OCI-LY1 (cell line): ENCODE measurements around the gene TMEM256.

Experiments
- H2AFZ ChIP-seq: fragments of 200-600 bp; sonication (generic), shearing (Covaris generic); 2 replicates; pipeline ENCODE4 v1.6.0; 2014; ENCODE audit warnings: antibody characterized with exemption, mild to moderate bottlenecking, low read length
- H3F3A ChIP-seq: fragments of 200-600 bp; sonication (generic), shearing (Covaris generic); 2 replicates; pipeline ENCODE4 v1.6.0; 2014; ENCODE audit warnings: mild to moderate bottlenecking, antibody characterized with exemption, low read length, moderate library complexity; ENCODE audit not compliant: insufficient read depth
- H3K27ac ChIP-seq: fragments of 200-600 bp; sonication (generic); 2 replicates; pipeline ENCODE4 v1.5.1; 2014; ENCODE audit warnings: low read length, mixed run types, mild to moderate bottlenecking, low read depth; ENCODE audit not compliant: poor library complexity, severe bottlenecking
- H3K27me3 ChIP-seq: fragments of 200-600 bp; sonication (generic); 2 replicates; pipeline ENCODE4 v1.6.0; 2014; ENCODE audit warnings: antibody characterized with exemption, mild to moderate bottlenecking, low read length, moderate library complexity; ENCODE audit not compliant: insufficient read depth
- H3K36me3 ChIP-seq: fragments of 200-600 bp; sonication (generic); 2 replicates; pipeline ENCODE4 v1.6.1; 2014; ENCODE audit warnings: mild to moderate bottlenecking, antibody characterized with exemption, low read length, moderate library complexity, mixed read lengths; ENCODE audit not compliant: insufficient read depth
- H3K4me1 ChIP-seq: fragments of 200-600 bp; sonication (generic); 2 replicates; pipeline ENCODE4 v1.5.1; 2014; ENCODE audit warnings: mild to moderate bottlenecking, low read length, moderate library complexity; ENCODE audit not compliant: insufficient read depth, severe bottlenecking
- H3K4me2 ChIP-seq: fragments of 200-600 bp; sonication (generic), shearing (Covaris generic); 2 replicates; pipeline ENCODE4 v1.6.1; 2014; ENCODE audit warnings: low read length
- H3K4me3 ChIP-seq: fragments of 200-600 bp; sonication (generic); 2 replicates; pipeline ENCODE4 v1.5.1; 2014; ENCODE audit warnings: low read length, low read depth, mild to moderate bottlenecking, mixed read lengths; ENCODE audit not compliant: poor library complexity, severe bottlenecking
- H3K79me2 ChIP-seq: fragments of 200-600 bp; shearing (Covaris generic); 2 replicates; pipeline ENCODE4 v1.6.1; 2016; ENCODE audit warnings: mixed run types, low read length, mixed read lengths; ENCODE audit not compliant: insufficient read depth
- H3K9ac ChIP-seq: fragments of 200-600 bp; sonication (generic), shearing (Covaris generic); 2 replicates; pipeline ENCODE4 v1.6.1; 2014; ENCODE audit warnings: mild to moderate bottlenecking, low read length, mixed read lengths
- H3K9me2 ChIP-seq: fragments of 200-600 bp; sonication (generic), shearing (Covaris generic); 2 replicates; pipeline ENCODE4 v1.6.1; 2014; ENCODE audit warnings: low read depth, mild to moderate bottlenecking, low read length, mixed read lengths
- H3K9me3 ChIP-seq: fragments of 200-600 bp; shearing (Covaris generic); 2 replicates; pipeline ENCODE4 v1.6.1; 2014; ENCODE audit warnings: low read length, mixed read lengths
- H4K20me1 ChIP-seq: fragments of 200-600 bp; sonication (generic), shearing (Covaris generic); 2 replicates; pipeline ENCODE4 v1.6.0; 2016; ENCODE audit warnings: mild to moderate bottlenecking, low read length; ENCODE audit not compliant: insufficient read depth
- EZH2 ChIP-seq: fragments of 200-600 bp; sonication (generic), shearing (Covaris generic); IDR thresholded peaks from 2 replicates; pipeline ENCODE4 v1.8.0; 2017; ENCODE audit warnings: borderline replicate concordance, mixed run types, mild to moderate bottlenecking, antibody characterized with exemption, low read length, moderate library complexity, mixed read lengths
- TF ChIP-seq, protein P1 (sequence below): fragments of 200-600 bp; sonication (generic), shearing (Covaris generic); IDR thresholded peaks from 2 replicates; pipeline ENCODE4 v1.5.1; 2017; ENCODE audit warnings: mild to moderate bottlenecking, antibody characterized with exemption, low read length, moderate library complexity, mixed read lengths

Gene TMEM256

DNA sequence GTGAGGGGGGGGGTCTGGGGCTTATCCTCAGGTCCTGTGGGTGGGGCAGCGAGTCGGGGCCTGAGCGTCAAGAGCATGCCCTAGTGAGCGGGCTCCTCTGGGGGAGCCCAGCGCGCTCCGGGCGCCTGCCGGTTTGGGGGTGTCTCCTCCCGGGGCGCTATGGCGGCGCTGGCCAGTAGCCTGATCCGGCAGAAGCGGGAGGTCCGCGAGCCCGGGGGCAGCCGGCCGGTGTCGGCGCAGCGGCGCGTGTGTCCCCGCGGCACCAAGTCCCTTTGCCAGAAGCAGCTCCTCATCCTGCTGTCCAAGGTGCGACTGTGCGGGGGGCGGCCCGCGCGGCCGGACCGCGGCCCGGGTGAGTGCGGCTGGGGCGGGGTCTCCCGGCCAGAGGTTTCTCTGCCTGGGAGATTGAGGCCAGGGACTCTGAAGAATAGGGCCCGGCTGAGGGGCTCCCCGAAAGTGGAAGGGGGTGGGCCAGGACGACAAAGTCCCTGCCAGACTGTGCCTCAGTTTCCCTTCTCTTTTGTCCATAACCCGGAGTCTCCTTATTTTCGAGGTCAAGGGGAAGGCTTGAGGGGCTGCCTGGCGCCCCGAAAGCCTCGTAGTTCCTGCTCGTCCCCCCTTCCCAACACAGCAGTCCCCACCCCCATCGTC is 35.7 kb upstream of the TMEM256 start, which contains the start of gene FGF11:
Gene FGF11 (plus strand): TSS at position 51 of the 651 bp plus-strand sequence. CDS start 109 bp downstream, at position 160.
- Histone ChIP-seq H3K27ac (no peak within 1 kb of the TSS), H3K4me2 (peak within 1 kb of the TSS; percentile 76), H4K20me1 (no peaks in the 10 kb centered on the region), H3K4me1 (peaks cover 48% of the 10 kb centered on the region), H3K79me2 (no peaks in the 10 kb centered on the region), H3K9me3 (no peaks in the 10 kb centered on the region), H3K9me2 (no peaks in the 10 kb centered on the region), H3K4me3 (peak within 1 kb of the TSS; percentile 76), H3K36me3 (peaks cover 3% of the 10 kb centered on the region; the same call in 1 of the 2 replicates), H3K9ac (peak within 1 kb of the TSS; percentile 50; the same call in 1 of the 2 replicates), H3K27me3 (peaks cover 17% of the 10 kb centered on the region), H2AFZ (no peak within 1 kb of the TSS), H3F3A (no peaks in the 10 kb centered on the region)
- TF ChIP-seq EZH2: no peak
- TF ChIP-seq, protein P1, sequence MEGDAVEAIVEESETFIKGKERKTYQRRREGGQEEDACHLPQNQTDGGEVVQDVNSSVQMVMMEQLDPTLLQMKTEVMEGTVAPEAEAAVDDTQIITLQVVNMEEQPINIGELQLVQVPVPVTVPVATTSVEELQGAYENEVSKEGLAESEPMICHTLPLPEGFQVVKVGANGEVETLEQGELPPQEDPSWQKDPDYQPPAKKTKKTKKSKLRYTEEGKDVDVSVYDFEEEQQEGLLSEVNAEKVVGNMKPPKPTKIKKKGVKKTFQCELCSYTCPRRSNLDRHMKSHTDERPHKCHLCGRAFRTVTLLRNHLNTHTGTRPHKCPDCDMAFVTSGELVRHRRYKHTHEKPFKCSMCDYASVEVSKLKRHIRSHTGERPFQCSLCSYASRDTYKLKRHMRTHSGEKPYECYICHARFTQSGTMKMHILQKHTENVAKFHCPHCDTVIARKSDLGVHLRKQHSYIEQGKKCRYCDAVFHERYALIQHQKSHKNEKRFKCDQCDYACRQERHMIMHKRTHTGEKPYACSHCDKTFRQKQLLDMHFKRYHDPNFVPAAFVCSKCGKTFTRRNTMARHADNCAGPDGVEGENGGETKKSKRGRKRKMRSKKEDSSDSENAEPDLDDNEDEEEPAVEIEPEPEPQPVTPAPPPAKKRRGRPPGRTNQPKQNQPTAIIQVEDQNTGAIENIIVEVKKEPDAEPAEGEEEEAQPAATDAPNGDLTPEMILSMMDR: no peak

DNA sequence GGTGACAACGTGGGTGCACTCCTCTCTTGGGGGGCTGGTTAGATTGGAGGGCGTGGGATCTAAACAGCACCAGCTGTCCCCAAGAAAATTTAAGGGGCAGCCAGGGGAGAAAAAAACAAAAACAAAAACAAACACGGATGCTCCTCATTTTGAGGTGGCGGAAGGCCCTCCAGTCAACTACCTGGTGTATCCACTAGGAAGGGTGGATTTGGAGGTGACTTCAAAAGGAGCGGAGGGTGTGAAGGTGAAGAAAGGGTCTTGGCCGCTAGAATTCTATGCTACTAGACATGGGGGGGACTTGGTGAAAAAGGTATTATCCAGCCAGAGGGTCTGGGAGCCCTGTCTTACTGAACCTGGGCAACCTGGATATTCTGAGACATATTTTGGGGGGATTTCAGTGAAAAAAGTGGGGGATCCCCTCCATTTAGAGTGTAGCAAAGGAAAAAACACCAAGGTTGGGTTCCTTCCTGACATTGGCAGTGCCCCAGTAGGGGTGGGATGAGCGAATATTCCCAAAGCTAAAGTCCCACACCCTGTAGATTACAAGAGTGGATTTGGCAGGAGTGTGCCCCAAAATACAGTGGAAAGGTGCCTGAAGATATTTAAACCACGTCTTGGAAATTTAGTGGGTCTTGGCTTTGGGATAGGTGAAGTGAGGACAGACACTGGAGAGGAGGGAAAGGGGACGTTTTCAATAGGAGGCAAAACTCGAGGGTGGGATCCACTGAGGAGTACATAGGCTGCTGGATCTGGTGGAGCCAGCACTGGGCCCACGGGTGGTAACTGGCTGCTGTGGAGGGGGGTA is 35.0 kb upstream of the TMEM256 start:
- Histone ChIP-seq H3K27me3 (peaks cover 17% of the 10 kb centered on the region), H3K9me2 (no peaks in the 10 kb centered on the region), H3K4me2 (peak overlapping the region; percentile 76), H3K79me2 (no peaks in the 10 kb centered on the region), H3K4me3 (peak overlapping the region; percentile 76), H3K36me3 (peaks cover 3% of the 10 kb centered on the region; the same call in 1 of the 2 replicates), H3F3A (no peaks in the 10 kb centered on the region), H3K9me3 (no peaks in the 10 kb centered on the region), H4K20me1 (no peaks in the 10 kb centered on the region), H3K27ac (no peak overlapping the region), H3K9ac (peak overlapping the region; percentile 26; the same call in 1 of the 2 replicates), H2AFZ (no peak overlapping the region), H3K4me1 (peaks cover 48% of the 10 kb centered on the region)
- TF ChIP-seq, protein P1: no peak
- TF ChIP-seq EZH2: no peak

DNA sequence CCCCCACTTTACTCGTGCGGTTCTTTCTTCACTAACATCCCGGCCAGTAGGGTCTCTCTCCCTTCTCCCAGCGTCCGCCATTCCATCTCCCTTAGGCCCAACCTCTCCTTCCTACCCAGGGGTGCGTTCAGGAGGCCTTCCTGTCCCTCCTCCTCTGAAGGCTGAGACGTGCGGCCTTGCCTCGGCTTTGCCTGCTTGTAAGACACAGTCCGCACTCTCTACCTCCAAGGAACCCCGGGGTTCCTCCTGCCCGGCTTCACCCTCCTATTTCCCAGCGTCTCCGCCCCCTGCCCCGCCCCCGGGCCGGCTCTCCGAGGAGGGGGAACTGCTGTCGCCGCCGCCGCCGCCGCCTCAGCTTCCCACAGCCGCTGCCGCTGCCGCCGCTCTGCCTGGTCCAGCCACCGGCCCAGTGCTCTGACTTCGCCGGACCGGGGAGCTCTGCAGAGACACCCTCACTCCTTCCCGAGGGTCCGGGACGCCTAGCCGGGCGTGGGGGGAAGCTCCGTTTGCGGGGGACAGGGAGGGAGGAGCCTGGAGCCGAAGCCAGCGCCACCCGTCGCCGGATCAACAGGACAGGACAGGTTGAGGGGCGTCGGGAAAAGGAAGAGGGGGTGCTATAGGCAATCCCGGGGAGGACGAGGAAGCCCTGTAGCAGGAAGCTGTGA is 34.2 kb upstream of the TMEM256 start:
- Histone ChIP-seq H4K20me1 (no peaks in the 10 kb centered on the region), H3K9ac (peak overlapping the region; percentile 26; the same call in 1 of the 2 replicates), H2AFZ (no peak overlapping the region), H3K9me3 (no peaks in the 10 kb centered on the region), H3K9me2 (no peaks in the 10 kb centered on the region), H3K4me2 (peak overlapping the region; percentile 65), H3K36me3 (peaks cover 3% of the 10 kb centered on the region; the same call in 1 of the 2 replicates), H3K79me2 (no peaks in the 10 kb centered on the region), H3K27ac (no peak overlapping the region), H3F3A (no peaks in the 10 kb centered on the region), H3K4me1 (peaks cover 48% of the 10 kb centered on the region), H3K4me3 (peak overlapping the region; percentile 76), H3K27me3 (peaks cover 17% of the 10 kb centered on the region)
- TF ChIP-seq, protein P1: no peak
- TF ChIP-seq EZH2: no peak
